GM21529 (cell line): ENCODE results near the gene POPDC2.

Experiments used
- ATAC-seq: cut with Tn5 transposase; IDR thresholded peaks from one replicate; pipeline ENCODE4 v1.9.1; 2021; ENCODE audit not compliant: unreplicated experiment

POPDC2 gene

DNA sequence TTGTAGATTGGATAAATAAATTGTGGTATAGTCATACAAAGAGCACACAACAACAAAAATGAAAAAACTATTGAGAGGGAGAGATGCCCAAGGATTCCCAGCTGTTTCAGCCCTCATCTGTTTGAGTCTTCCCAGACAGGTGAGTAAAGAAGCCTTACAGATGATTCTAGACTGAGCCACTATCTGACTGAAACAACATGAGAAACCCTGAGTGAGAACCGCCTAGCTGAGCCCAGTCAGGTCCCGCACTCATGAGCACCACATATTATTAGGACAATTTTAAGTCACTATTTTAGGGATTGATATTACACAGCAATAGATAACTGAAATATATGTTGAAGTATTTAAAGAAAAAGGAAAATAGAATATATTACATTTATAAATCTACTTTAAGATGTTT, 19.0 kb downstream of the POPDC2 start:
- no peak for ATAC-seq

DNA sequence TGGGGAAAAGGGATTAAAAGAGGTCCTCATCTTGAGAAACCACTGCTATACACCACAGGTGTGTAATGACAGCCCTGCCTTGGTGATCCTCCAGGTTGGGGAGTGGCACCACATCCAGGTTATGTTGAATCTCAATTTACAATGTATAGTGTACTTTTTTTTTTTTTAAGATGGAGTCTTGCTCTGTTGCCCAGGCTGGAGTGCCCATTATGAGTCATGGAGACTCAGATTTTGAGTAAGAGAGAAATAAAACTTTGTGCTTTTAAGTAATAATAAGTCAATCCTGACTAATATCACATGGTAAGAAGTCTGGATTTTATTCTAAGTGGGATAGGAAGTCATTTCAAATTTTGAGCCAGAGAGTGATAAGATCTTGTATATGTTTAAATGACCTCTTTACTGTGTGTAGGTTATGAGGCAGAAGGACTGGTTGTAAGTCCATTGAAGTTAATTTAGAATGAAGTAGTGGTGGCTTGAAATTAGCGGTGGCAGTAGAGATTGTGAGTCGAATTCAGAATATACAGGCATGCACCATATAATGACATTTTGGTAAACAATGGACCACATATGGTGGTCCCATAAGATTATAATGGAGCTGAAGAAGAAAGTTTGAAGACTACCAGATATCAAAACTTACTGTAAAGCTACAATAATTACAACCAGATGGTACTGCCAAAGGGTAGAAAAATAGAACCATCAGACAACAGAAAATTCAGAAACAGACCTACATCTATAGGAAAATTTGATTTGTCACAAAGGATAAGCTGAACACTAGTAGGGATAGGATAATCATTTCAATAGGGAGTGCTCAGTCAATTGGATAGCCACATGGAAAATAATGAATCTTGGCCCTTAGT, 20.7 kb downstream of the POPDC2 start:
- no peak for ATAC-seq

DNA sequence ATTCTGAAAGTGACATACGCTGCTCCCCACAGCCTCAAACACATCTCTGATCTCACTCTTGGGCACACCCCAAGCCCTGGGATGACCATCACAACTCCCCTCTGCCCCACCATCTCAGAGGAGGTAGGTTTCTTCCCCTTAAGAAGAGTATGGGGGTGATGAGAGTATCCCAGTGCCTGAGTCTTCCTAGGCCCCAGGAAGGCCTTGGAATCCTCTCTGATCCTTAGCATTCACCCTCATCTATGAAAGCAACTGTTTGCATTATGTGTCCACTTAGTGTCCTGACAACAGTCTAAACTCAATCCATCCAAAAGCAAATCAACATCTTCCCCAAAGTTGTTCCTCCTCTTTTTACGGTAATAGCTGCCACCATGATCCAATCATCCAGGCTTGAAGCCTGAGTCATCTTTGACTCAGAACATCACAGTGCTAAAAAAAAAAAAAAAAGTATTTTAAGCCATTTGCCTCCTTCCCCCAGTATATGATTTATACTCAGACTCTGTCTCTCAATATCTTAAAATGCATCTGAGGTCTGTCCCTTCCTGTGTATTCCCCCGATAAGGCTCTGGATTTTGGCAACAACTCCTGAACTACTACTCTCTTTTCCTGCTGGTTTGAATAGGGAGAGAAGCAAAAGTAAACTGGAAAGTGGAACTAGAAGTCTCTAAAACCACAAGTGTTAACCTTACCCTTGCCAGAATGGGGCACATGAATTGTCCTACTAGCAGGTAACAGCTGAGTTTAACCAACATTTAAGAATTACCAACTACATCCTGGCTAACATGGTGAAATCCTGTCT, 22.5 kb downstream of the POPDC2 start:
- ATAC-seq = peak; percentile 35

DNA sequence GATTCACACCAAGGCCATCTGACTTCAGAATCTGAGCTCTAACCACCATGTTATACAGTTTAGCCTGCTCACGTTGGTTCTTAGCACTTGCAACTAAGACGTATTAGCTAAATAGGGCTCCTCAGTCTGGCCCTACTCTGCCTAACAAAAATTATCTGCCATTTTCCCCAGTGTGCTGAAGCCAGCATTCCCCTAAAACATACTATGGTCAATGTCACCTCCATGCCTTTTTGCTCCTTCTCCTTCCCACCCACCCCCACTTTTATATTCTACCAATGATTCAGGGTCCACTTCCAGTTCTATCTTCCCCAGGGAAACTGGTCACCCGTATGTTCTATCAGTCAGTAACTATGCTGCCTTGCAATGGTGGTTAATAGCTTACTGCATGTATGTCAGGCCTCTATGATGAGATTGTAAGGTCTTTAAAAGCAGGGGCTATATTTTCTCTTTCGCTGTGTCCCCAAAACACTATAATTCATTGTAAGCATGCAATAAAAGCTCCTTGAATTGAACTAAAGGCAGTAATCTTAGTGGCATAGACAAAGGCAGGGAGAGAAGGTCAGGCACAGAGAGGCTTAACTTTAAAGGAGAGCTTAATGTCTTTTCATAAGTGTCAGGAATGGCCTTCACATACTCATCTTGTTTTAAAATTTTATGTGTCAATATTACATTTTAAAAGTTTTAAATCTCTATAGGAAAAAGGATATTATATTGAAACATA, 23.3 kb downstream of the POPDC2 start:
- ATAC-seq = no peak

DNA sequence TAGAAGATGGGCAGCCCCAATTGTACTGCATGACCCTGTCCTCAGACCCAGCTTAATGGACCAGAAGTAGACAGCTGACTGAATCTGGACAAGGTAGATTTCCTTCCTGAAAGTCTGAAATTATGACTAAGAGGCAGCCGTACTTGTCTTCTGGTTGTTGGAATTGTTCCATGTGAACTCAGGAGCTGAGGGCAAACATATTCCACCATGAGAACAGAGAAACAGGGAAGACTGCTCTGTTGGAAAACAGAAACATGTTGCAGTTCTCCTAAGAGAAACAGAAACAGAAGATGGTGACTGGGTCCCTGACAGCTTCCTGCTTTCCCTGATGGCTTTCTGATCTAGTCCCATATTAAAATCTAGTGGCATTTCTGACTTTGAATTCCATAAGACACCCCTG, 24.1 kb downstream of the POPDC2 start:
- no peak for ATAC-seq

DNA sequence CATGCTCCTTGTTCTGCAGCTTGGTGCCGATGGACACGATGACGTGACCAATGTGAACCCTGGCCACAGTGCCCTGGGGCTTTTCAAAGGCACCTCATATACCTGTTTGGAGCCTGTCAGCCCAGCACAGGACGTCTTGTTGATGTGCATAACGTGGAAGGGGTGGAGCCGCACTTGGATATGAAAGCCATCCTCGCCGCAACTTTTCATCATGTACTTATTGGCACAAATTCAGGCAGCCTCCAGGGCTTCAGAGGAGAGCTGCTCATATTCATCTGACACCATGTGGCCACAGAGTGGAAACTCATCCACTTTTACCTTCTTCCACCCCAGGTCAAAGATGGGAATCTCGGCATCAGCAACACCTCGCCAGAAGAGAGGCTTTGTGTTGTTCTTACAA, 24.7 kb downstream of the POPDC2 start:
- ATAC-seq = no peak

DNA sequence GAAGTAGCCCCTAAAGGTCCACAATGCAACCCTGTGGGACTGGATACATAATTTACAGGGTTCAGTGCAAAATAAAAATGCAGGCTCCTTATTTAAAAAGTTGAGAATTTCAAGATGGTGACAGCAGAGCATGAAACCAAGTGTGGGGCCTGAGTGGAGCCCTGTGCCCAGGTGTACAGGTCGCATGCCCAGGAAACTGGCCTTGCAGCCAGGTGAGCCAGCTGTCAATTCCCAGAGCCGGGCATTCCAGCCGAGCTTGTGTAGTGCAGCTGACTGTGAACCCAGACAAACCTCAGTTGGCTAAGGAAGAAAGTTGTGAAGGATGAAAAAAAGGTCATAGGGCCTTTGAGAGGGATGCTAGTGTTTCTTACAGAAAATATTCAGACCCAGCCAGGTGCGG, 27.6 kb downstream of the POPDC2 start:
- ATAC-seq = no peak

DNA sequence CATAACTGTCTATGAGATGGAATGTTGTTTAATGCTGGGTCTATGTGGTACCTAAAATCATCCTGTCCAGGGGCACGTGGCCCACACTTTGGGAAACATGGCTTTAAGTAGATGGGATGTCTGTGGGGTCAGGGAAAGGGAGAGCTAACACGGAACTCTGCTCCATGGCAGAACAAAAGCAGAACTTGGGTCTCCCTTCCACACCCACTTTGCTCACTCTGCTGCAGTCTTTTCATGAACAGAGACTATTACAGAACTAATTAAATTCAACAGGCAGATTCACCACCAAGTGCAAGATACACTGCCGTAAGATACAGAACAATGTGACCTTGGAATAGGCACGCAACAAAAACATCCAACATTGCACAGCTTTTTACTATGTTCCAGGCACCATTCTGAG, 28.2 kb downstream of the POPDC2 start:
- ATAC-seq = no peak

DNA sequence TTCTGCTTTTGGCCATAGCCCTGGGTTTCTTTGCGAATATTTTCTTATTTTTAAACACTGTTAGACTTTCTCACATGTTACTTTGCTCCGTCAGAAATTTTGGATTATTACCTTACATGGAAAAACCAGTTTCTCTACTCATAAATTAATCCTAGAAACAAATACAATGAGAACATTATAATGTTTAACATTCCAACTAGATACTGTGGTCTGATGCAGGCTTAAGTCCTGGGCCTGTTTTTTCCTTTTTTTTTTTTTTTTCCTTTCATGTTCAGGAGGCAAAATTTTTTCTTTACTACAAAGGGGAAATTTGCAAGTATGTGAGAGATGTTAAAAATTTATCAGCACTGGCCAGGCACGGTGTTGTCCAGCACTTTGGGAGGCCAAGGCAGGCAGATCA, 28.9 kb downstream of the POPDC2 start:
- no peak for ATAC-seq

DNA sequence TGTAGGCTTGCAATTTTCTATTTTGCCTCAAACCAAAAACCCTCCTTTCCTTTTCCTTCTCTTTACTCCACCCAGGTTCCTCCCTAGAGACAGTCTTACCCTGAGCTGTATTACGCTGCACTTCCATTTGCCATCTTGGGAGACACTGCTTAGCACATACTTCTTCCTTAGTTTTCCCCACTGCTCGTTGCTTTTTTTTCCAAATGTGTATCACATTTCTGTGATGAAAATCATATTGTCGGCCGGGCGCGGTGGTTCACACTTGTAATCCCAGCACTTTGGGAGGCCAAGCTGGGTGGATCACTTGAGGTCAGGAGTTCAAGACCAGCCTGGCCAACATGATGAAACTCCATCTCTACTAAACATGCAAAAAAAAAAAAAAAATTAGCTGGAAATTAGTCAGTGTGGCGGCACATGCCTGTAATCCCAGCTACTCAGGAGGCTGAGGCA, 29.5 kb downstream of the POPDC2 start:
- no peak for ATAC-seq

DNA sequence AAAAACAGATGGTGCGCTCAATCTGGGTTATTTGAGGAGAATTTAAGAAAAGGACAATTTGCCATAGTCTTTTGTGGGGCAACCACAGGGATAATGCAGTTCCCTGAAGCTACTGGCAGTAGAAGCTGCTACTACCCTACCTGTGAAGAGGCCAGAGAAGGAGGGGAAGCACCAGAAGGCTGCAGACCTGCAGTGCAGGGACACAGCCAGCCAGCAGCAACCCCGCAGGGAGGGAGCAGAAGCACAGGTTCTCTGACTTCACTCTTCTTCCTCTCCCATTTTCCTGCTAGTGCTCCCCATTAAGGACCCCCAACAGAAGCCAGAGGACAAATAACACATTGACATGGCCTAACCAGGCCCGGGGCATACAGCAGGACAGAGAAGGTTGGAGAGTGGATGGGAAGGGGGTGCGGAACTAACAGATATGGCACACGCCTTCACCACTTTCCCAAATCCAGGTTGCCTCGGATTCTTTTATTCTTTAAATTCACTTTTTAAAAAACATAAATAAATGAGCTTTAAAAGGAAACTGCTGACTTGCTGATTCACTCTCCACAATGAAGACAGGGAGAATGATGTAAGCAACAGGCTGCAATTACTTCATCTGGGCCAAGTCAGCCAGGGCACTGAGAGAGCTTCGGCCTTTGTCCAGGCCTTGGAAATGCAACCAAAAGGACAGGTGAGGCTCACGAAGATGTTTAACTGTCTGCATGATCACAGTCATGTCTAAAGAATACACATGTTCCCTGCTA, 30.1 kb downstream of the POPDC2 start:
- no peak for ATAC-seq

DNA sequence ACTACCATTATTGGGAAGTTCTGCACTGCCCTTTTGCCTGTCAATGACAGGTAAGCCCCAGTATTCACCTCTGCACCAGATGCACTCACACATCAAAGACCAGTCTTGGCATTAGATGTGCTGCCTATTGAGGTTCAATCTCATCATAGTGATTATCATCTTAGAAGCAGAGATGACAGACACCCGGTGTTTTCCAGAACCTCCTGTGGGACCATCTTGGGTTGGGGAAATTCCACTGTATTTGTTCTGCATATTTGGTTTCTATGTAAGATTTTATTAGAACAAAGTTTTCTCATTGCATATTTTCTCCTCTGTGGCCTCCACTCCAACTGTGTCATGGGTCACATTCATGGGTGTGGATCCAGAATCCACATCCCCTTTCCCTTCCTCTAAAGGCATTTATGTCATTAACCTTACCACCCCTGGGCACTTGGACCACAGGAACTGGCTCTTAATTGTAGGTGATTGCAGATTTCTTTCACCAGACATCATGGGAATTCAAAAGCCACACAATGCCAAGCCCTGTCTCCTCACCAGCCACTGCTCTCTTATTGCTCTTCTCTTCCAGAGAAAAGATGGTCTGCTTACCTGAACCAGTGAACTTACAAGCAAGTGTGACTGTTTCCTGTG, 31.5 kb downstream of the POPDC2 start:
- peak; percentile 32 for ATAC-seq

DNA sequence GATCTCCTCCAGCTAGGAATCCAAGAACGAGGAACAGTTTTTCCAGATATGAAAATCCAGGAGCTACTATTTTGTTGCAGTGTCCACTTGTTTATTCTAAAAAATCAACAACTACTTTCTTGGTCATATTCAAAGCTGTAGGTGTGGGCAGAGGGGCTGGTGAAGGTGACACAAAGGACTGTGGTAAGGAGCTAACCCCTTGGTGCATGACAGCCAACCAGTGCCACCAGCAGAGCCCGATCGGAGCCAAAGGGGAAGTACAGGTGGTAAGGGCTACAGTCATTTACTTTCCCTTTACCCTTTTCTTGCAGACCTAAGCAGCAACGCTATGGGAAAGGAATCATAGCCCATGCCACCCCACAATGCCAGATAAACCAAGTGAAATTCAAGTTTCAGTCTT, 32.0 kb downstream of the POPDC2 start:
- peak; percentile 59 for ATAC-seq

DNA sequence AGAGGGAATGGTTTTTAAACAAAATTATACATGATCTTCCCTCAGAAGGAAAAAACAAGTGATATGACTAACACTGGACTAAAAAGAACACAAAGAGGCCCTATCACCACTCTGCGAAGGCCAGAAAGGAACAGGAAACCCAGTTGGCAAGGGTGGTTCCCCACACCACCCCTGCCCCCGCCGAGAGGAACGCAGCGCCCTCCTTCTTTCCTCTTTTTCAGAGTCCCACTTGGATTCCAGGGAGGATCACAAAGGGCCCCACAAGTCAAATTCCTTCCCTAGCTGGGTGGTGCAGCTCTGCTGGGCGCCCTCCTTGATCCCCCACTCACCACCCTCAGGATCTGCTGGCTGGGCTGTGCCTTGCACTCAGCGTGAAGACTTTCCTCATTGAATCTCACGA, 32.9 kb downstream of the POPDC2 start:
- peak; percentile 41 for ATAC-seq

DNA sequence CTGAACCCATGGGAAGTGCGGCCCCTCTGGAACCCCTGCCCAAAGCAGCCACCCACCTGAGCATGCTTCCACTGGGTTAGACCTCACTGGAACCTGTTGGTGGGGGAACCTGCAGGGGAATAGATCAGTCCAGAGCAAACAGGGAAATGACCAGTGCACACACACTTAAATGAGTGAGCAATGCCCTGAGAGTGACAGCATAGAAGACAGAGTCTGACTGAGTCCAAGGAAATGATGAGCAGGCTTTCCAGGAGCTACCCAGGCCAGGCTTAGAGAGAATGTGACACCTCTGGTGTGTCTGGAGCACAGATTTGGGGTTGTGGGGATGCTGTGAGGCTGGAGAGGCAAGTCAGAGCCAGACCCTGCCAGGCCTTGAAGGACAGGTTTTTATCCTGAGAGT, 34.2 kb downstream of the POPDC2 start:
- ATAC-seq = no peak

DNA sequence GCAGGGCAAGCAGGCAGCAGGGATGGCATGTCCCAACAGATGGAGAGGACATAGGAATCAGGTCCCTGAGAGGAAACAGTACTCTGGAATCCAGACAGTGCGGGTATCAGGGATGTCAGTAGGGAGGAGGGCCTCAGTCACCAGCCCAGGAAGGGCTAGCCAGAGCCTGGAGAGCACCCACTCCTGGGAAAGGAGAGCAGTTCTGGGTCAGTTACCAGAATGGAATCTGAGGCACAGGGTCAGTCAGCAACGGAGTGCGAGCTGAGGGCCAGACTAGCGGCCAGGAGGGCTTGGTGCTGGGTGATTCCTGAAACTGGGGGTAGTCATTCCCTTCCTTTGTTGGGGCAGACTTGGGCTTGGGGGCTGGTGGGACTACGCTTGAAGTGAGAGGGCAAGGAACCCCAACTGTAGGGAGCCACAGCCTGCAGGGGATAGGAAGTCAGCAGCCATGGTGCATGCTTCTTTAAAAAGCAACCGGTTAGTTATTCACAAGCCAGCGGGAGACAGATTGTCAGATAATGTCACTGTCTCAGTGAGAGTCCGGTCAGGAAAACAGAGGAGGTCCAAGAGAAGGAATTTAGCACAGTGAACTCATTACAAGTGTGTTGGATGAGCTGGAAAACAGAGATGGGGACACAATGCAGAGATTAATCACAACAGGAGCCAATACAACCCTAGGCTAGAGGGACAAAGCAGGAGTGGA, 34.8 kb downstream of the POPDC2 start:
- ATAC-seq = no peak

DNA sequence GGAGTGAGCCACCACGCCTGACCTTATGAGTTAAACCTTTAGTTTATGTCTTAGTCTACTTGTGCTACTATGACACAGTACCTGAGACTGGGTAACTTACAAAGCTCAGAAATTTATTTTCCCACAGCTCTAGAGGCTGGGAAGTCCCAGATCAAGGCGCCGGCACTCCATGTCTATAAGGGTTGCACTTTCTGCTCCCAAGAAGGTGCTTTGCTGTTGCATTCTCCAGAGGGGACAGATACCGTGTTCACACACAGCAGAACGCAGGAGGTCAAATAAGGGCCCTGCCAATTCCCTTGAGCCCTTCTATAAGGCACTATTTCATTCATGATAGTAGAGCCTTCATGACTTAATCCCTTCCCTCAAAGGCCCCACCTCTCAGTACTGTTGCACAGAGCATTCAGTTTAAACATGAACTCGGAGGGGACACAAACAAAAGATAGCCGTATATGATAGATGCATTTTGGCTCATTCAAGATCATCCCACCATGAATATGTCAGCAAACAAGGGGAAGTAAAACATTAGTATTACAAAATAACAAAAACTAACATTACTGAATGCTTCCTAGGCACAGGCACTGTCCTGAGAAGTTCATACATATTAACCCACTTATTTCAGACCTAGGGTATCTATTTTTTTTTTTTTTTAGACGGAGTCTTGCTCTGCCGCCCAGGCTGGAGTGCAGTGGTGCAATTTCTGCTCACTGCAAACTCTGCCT, 36.2 kb downstream of the POPDC2 start:
- ATAC-seq = no peak

DNA sequence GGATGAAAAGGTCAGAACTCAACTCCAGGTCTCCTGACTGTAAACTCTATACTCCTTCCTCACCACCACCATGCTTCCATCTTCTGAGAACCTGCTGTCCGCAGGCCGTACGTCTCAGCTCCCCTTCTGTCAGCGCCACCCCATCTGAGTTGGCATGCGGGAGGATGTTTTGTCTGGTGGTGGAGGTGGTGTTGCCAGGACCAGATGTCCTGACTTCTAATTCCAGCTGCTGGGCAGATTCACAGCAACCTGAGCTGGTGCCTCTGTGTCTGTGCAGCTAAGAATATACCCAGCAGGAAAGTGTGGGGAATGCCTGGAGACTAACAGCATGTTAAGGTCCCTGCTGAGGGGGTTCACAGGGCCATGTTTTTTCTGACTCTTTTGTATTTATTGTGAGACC, 39.5 kb downstream of the POPDC2 start:
- ATAC-seq = no peak

DNA sequence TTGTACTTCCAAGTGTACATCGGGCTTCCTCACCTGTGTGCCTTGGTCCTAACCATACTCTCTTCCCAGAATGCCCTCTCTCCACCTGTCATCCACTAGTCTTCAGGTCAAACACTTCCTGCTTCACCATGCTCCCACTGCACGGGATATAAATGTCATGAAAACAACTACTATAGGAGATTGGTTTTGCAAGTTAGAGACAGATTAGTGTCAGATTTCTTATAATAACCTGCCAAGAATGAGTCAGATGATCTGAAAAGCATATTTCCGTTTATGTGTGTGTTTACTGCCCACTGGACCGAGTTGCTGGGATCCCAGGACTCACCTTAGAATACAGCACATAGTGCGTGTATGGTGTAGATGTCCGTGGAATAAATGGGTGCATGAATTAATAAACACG, 41.3 kb downstream of the POPDC2 start:
- no peak for ATAC-seq
